ENCODE measurements around the gene CNGA4. TPM values are rescaled to one million over a fixed set of nuclear protein-coding genes. Genes with fewer than 3 reads are reported as not detected.

CNGA4 gene
- under 1 TPM in 1 of 4 donors, not detected in 3; 0.38 TPM for total RNA-seq

- WGBS, 2 donors = 100% methylated on average over 1 of the region's 1 CpG; no CpG with 5 or more reads in 1 of the 2 donors
- intact Hi-C loops (cut with DNase I) = no loop called here
- H3K9me3 ChIP-seq = no peaks in the 10 kb centered on the region
- no peaks in the 10 kb centered on the region for H3K36me3 ChIP-seq
- no peak for TF ChIP-seq POLR2A (IDR thresholded peaks at IDR 0.05)
- TF ChIP-seq CTCF (IDR thresholded peaks at IDR 0.05) = no peak
- DNase-seq = no peak
- no peak within 1 kb of the TSS for H3K27ac ChIP-seq
- H3K4me3 ChIP-seq = no peak within 1 kb of the TSS
- peaks cover 1 to 11% (median 2%) of the 10 kb centered on the region in 3 donors for H3K4me1 ChIP-seq
- H3K27me3 ChIP-seq = no peaks in the 10 kb centered on the region
Measured at GRCh38 chr11:6238902-6239301, at the start of gene CNGA4. CNGA4 (plus strand) TSS chr11:6239089; CDS start chr11:6239207, 118 bp downstream.

- Histone ChIP-seq H3K36me3 (no peaks in the 10 kb centered on the region), H3K4me1 (no peaks in the 10 kb centered on the region), H3K9me3 (no peaks in the 10 kb centered on the region), H3K4me3 (no peak overlapping the region), H3K27me3 (no peaks in the 10 kb centered on the region), H3K27ac (no peak overlapping the region)
- intact Hi-C loops (cut with DNase I) = no loop called here
- DNase-seq = no peak
- TF ChIP-seq POLR2A (IDR thresholded peaks at IDR 0.05) (no peak), CTCF (IDR thresholded peaks at IDR 0.05) (no peak)
Measured at GRCh38 chr11:6191742-6192141, 47.1 kb upstream of the CNGA4 start.

- Histone ChIP-seq H3K27ac (no peak overlapping the region), H3K36me3 (no peaks in the 10 kb centered on the region), H3K9me3 (no peaks in the 10 kb centered on the region), H3K4me3 (no peak overlapping the region), H3K4me1 (no peaks in the 10 kb centered on the region), H3K27me3 (no peaks in the 10 kb centered on the region)
- DNase-seq = no peak
- intact Hi-C loops (cut with DNase I) = no loop called here
- TF ChIP-seq POLR2A (IDR thresholded peaks at IDR 0.05) (no peak), CTCF (IDR thresholded peaks at IDR 0.05) (no peak)
- 64 to 88% methylated on average over 1 of the region's 1 CpG for WGBS, 2 donors
Measured at GRCh38 chr11:6194065-6194581, 44.8 kb upstream of the CNGA4 start.

GRCh38 chr11:6196396-6196795 lies 42.5 kb upstream of the CNGA4 start:
- no peak for DNase-seq
- H3K4me3 ChIP-seq = no peak overlapping the region
- no peaks in the 10 kb centered on the region for H3K4me1 ChIP-seq
- no peaks in the 10 kb centered on the region for H3K27me3 ChIP-seq
- intact Hi-C loops (cut with DNase I) = no loop called here
- no peaks in the 10 kb centered on the region for H3K36me3 ChIP-seq
- TF ChIP-seq CTCF (IDR thresholded peaks at IDR 0.05) = no peak
- no peak for TF ChIP-seq POLR2A (IDR thresholded peaks at IDR 0.05)
- H3K27ac ChIP-seq = no peak overlapping the region
- WGBS, 2 donors = 51 to 56% methylated on average over 4 of the region's 4 CpGs
- no peaks in the 10 kb centered on the region for H3K9me3 ChIP-seq

GRCh38 chr11:6197466-6198200 lies 41.3 kb upstream of the CNGA4 start:
- no peak for TF ChIP-seq POLR2A (IDR thresholded peaks at IDR 0.05)
- no peak for TF ChIP-seq CTCF (IDR thresholded peaks at IDR 0.05)
- no peaks in the 10 kb centered on the region for H3K36me3 ChIP-seq
- H3K27ac ChIP-seq = no peak overlapping the region
- H3K4me1 ChIP-seq = no peaks in the 10 kb centered on the region
- WGBS, 2 donors = 67 to 75% methylated on average over 4 of the region's 4 CpGs
- DNase-seq = no peak
- H3K4me3 ChIP-seq = no peak overlapping the region
- intact Hi-C loops (cut with DNase I) = no loop called here
- no peaks in the 10 kb centered on the region for H3K27me3 ChIP-seq
- H3K9me3 ChIP-seq = no peaks in the 10 kb centered on the region
